GM21786 (cell line): ENCODE data around the gene PSME2.

Experiments
- ATAC-seq: cut with Tn5 transposase; IDR thresholded peaks from one replicate; pipeline ENCODE4 v1.9.1; 2021; ENCODE audit not compliant: unreplicated experiment

The PSME2 gene

GRCh38 chr14:24146453-24146977 is at the start of gene PSME2:
Gene PSME2, minus strand, starts transcription at chr14:24146610. Its CDS starts 29 bp downstream, at chr14:24146581.
- peak; percentile 58 for ATAC-seq

- ATAC-seq, result peak; percentile 84
These were observed 49.0 kb upstream of the PSME2 start, which contains the start of gene TM9SF1 for GRCh38 chr14:24195186-24196070. Gene TM9SF1, minus strand, starts transcription at chr14:24195441. Its CDS starts 422 bp downstream, at chr14:24195019.

GRCh38 chr14:24194873-24195185 is 48.4 kb upstream of the PSME2 start:
- ATAC-seq, result no peak

- ATAC-seq, result no peak
These were observed 47.9 kb upstream of the PSME2 start for GRCh38 chr14:24194186-24194872.

- no peak for ATAC-seq
These were observed 46.5 kb upstream of the PSME2 start for GRCh38 chr14:24192933-24193332.

GRCh38 chr14:24190416-24190815 is 44.0 kb upstream of the PSME2 start:
- no peak for ATAC-seq

GRCh38 chr14:24189460-24189859 is 43.0 kb upstream of the PSME2 start:
- no peak for ATAC-seq

GRCh38 chr14:24189059-24189375 is 42.6 kb upstream of the PSME2 start:
- ATAC-seq, result no peak

- peak; percentile 96 for ATAC-seq
These were observed 42.0 kb upstream of the PSME2 start, which contains the start of gene IPO4 for GRCh38 chr14:24188251-24189058. Gene IPO4, minus strand, starts transcription at chr14:24188816. Its CDS starts 29 bp downstream, at chr14:24188787.

- no peak for ATAC-seq
These were observed 41.1 kb upstream of the PSME2 start for GRCh38 chr14:24187539-24187915.

GRCh38 chr14:24186831-24187538 is 40.6 kb upstream of the PSME2 start:
- ATAC-seq, result no peak

- no peak for ATAC-seq
These were observed 39.3 kb upstream of the PSME2 start for GRCh38 chr14:24185741-24186140.

- ATAC-seq, result no peak
These were observed 38.6 kb upstream of the PSME2 start for GRCh38 chr14:24185026-24185425.

GRCh38 chr14:24184104-24184970 is 37.9 kb upstream of the PSME2 start:
- no peak for ATAC-seq

GRCh38 chr14:24183014-24183481 is 36.6 kb upstream of the PSME2 start:
- no peak for ATAC-seq

GRCh38 chr14:24182110-24182882 is 35.9 kb upstream of the PSME2 start:
- ATAC-seq, result no peak

GRCh38 chr14:24181371-24182077 is 35.1 kb upstream of the PSME2 start:
- ATAC-seq, result no peak
